ENCODE measurements around the gene MCRS1. TPM values are rescaled to one million over a fixed set of nuclear protein-coding genes. Genes with fewer than 3 reads are reported as not detected.

Gene MCRS1
- total and polyA plus RNA-seq, 2 experiments from 2014 or later, result 105 to 139 TPM

GRCh38 chr12:49587174-49587908, 19.4 kb upstream of the MCRS1 start:
- Mint-ChIP-seq H3K36me3 (ENCODE audit: low read depth) (peaks cover 10% of the 10 kb centered on the region), H3K4me1 (peaks cover 7% of the 10 kb centered on the region; the same call in 2 of the 3 replicates), H3K4me3 (no peak overlapping the region), H3K27ac (no peak overlapping the region), H3K27me3 (ENCODE audit: insufficient read depth, low read depth, poor library complexity) (peaks cover 6% of the 10 kb centered on the region), H3K9me3 (no peaks in the 10 kb centered on the region)
- no peak overlapping the region for H3K4me3 ChIP-seq
- ATAC-seq (peak; percentile 49; the same call in 2 of the 3 replicates), DNase-seq (ENCODE audit: low spot score) (peak; percentile 38)
- TF ChIP-seq ZNF331 (CRISPR knock-in tag; IDR thresholded peaks at IDR 0.05; ENCODE audit: low read depth) (no peak), POLR2AphosphoS5 (IDR thresholded peaks at IDR 0.05; ENCODE audit: low read depth) (no peak), STAT1 (IDR thresholded peaks at IDR 0.05; ENCODE audit: unreplicated experiment) (no peak), REST (IDR thresholded peaks at IDR 0.05; ENCODE audit: unreplicated experiment) (no peak), ZNF114 (CRISPR knock-in tag; IDR thresholded peaks at IDR 0.05) (no peak), CREB1 (CRISPR knock-in tag; IDR thresholded peaks at IDR 0.05; ENCODE audit: low read depth) (no peak), EZH2phosphoT487 (IDR thresholded peaks at IDR 0.05; ENCODE audit: unreplicated experiment) (no peak), CTCF (conservative IDR thresholded peaks at IDR 0.05; ENCODE audit: low read depth in 2 of 2) (0 out of 4 replicates have a peak, but pooled peaks have one; percentile 7 to 22)
- no peak overlapping the region for H3K4me2 ChIP-seq
- H3K36me3 ChIP-seq (ENCODE audit: insufficient read depth), result no peaks in the 10 kb centered on the region
- no peak overlapping the region for H2AFZ ChIP-seq
- H3K4me1 ChIP-seq (ENCODE audit: insufficient read depth), result no peaks in the 10 kb centered on the region
- no peaks in the 10 kb centered on the region for H3F3A ChIP-seq (replicated peaks; ENCODE audit: low read depth)
- no peaks in the 10 kb centered on the region; the same call in 1 of the 2 replicates for H4K20me1 ChIP-seq (replicated peaks; ENCODE audit: insufficient read depth)
- H3K9me2 ChIP-seq (ENCODE audit: insufficient read depth), result no peaks in the 10 kb centered on the region
- no peaks in the 10 kb centered on the region for H3K27me3 ChIP-seq (ENCODE audit: insufficient read depth)
- no peak overlapping the region for H3K27ac ChIP-seq (ENCODE audit: low read depth)
- H3K79me2 ChIP-seq (replicated peaks; ENCODE audit: insufficient read depth), result 0 out of 2 replicates have a peak, but pooled peaks cover 6% of the 10 kb centered on the region
